Testis (tissue), 3 donors: ENCODE data around the gene MANF. TPM values are rescaled to one million over a fixed set of nuclear protein-coding genes. Genes with fewer than 3 reads are reported as not detected.

Experiments
- DNase-seq: peaks from one replicate; pipeline ENCODE4 v3.0.0-alpha.2; 2019
- H3K27ac ChIP-seq, 2 donors: fragments of 200-600 bp; sonication (generic); one replicate each; pipeline ENCODE4 v1.5.1; 2019
- H3K27me3 ChIP-seq: fragments of 200-600 bp; sonication (generic); one replicate; pipeline ENCODE4 v1.5.1; 2019
- H3K36me3 ChIP-seq: fragments of 200-600 bp; sonication (generic); one replicate; pipeline ENCODE4 v1.5.1; 2017; ENCODE audit warnings: low read depth; ENCODE audit errors: missing control alignments
- H3K4me1 ChIP-seq: fragments of 200-600 bp; sonication (generic); one replicate; pipeline ENCODE4 v1.5.1; 2019
- H3K4me3 ChIP-seq, 2 donors: fragments of 200-600 bp; sonication (generic); one replicate each; pipeline ENCODE4 v1.5.1; 2017 to 2019
- H3K9me3 ChIP-seq: fragments of 200-600 bp; sonication (generic); one replicate; pipeline ENCODE4 v1.5.1; 2017
- POLR2A ChIP-seq: fragments of 450-650 bp; IDR thresholded peaks from one replicate; pipeline ENCODE4 v1.6.1; 2017; ENCODE audit warnings: antibody characterized with exemption, mild to moderate bottlenecking, moderate library complexity
- WGBS, 2 donors: methylation state at CpG; one replicate each; pipeline ENCODE4 v1.1.5; 2018; 5-methylcytosine and 5-hydroxymethylcytosine counted together
- intact Hi-C: fragments of 100-400 bp; cut with DNase I; formaldehyde crosslinking; loops from one replicate; pipeline ENCODE4 v1.15.1; 2023; ENCODE audit warnings: low total_unique reads
- polyA plus RNA-seq: library from polyadenylated mRNA; stranded (reverse); fragments of 350-450 nt; fragmentation: Illumina TruSeq; extraction: RNeasy Lipid Tissue Mini Kit (QIAGEN cat#74804); gene quantifications from one replicate; pipeline ENCODE4 v1.2.3, GENCODE V29; 2014; ENCODE audit warnings: low read depth, low replicate concordance; ENCODE audit not compliant: insufficient read depth
- total RNA-seq, 2 donors: library from RNA; depleted of rRNA; stranded (reverse); fragments of >200 nt; gene quantifications; one replicate each; pipeline ENCODE4 v1.2.3, GENCODE V29; 2016
- TF ChIP-seq, protein P1 (sequence below), 3 experiments: fragments of 450-650 bp in 2 of 3; fragments of 200-600 bp in 1 of 3; sonication (generic) in 1 of 3; IDR thresholded peaks; one replicate each; pipeline ENCODE4 v1.5.1; 2016 to 2019; ENCODE audit warnings: antibody characterized with exemption in 3 of 3, mild to moderate bottlenecking in 2 of 3, moderate library complexity in 1 of 3

MANF gene
- total and polyA plus RNA-seq, 3 donors from 2014 or later, result 48.6 to 167 (median 62.8) TPM

DNA sequence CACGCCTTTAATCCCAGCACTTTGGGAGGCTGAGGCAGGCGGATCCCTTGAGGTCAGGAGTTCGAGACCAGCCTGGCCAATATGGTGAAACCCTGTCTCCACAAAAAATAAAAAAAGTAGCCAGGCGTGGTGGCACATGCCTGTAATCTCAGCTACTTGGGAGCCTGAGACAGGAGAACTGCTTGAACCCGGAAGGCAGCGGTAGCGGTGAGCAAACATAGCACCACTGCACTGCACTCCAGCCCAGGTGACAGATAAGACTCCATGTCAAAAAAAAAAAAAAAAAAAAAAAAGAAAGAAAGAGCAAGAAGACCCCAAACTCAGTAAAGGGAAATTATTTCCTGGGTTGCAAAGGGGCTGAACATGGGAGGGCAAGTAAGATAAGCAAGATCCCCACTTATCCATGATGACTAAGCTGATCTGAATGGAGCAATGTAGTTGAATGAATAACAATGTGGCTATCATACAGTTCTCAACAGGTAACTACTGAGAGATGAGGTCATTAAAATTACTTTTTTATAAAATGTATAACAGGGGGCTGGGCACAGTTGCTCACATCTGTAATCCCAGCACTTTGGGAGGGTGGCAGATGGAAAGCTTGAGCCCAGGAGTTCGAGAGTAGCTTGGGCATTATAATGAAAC is 52.0 kb downstream of the MANF start:
- H3K4me1 ChIP-seq, result peaks cover 3% of the 10 kb centered on the region
- H3K9me3 ChIP-seq, result no peaks in the 10 kb centered on the region
- DNase-seq, result no peak
- H3K27me3 ChIP-seq, result no peaks in the 10 kb centered on the region
- H3K27ac ChIP-seq, result peak overlapping the region; percentile 18 to 48
- no peaks in the 10 kb centered on the region for H3K36me3 ChIP-seq
- 89 to 93% methylated on average over 8 of the region's 8 CpGs for WGBS, 2 donors
- intact Hi-C loops, result no loop called here
- H3K4me3 ChIP-seq, result no peak overlapping the region
- TF ChIP-seq, protein P1, sequence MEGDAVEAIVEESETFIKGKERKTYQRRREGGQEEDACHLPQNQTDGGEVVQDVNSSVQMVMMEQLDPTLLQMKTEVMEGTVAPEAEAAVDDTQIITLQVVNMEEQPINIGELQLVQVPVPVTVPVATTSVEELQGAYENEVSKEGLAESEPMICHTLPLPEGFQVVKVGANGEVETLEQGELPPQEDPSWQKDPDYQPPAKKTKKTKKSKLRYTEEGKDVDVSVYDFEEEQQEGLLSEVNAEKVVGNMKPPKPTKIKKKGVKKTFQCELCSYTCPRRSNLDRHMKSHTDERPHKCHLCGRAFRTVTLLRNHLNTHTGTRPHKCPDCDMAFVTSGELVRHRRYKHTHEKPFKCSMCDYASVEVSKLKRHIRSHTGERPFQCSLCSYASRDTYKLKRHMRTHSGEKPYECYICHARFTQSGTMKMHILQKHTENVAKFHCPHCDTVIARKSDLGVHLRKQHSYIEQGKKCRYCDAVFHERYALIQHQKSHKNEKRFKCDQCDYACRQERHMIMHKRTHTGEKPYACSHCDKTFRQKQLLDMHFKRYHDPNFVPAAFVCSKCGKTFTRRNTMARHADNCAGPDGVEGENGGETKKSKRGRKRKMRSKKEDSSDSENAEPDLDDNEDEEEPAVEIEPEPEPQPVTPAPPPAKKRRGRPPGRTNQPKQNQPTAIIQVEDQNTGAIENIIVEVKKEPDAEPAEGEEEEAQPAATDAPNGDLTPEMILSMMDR (IDR thresholded peaks at IDR 0.05), result no peak
- no peak for TF ChIP-seq POLR2A

Other genes with a start within 250 kb of the MANF start
- gene RBM15B, start 6.0 kb downstream of the MANF start, total RNA-seq, result 10 to 100 TPM; 33.9 to 41.4 TPM
- gene RBM15B, start 6.0 kb downstream of the MANF start, polyA plus RNA-seq, result 27.1 TPM
- 100 to 1,000 TPM in 1 of 2 donors, 10 to 100 TPM in 1; 60.5 to 110 TPM for gene DCAF1, start 114.7 kb downstream of the MANF start, total RNA-seq
- 110 TPM for gene DCAF1, start 114.7 kb downstream of the MANF start, polyA plus RNA-seq
- 10 to 100 TPM; 40.6 to 49.1 TPM for gene RAD54L2, start 153.4 kb downstream of the MANF start, total RNA-seq
- 13.3 TPM for gene RAD54L2, start 153.4 kb downstream of the MANF start, polyA plus RNA-seq